NK-92 treated with Interleukin-12 subunit alpha and Interleukin-12 subunit beta, amount 100 ng/mL, for 24 hours (cell line): Measurements from ENCODE around the gene HHATL.
"Not testable (repeated sequence)": the region's sequence is repeated elsewhere in the genome, so short reads cannot be mapped to it uniquely, and the experiment has no call there.

Experiments used
- DNase-seq: peaks from one replicate; lab custom pipeline; 2025; lab: John Stamatoyannopoulos, UW

HHATL gene

DNA sequence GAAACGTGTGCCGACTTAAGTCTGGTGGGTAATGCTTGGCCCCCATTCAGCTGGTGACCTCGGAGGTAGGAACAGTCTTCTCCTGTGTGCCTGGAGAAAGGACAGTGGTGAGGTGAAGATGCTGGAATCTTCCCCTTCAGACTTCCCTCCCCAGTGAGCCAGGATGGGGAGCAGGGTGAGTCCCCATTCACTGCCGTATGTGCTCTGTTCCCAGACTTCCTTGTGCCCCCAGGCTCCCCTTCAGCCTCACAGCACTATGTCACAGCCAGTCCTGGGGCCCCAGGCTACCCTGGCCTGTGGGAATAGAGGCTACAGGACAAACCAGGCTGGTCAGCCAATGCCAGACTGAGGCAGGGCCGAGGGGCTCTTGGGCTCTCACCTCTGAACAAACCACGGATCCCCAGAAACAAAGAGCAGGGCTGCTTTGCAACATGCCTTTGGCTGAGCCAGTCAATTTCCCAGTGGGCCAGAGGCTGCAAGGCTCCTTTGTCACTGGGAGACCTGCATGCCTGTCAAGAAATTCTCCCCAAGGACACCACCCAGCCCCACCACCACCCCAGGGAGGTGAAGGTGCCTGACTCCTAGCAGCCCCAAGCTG, 31.8 kb upstream of the HHATL start:
- no peak for DNase-seq

GRCh38 chr3:42733501-42734262, 31.1 kb upstream of the HHATL start:
- no peak for DNase-seq

DNA sequence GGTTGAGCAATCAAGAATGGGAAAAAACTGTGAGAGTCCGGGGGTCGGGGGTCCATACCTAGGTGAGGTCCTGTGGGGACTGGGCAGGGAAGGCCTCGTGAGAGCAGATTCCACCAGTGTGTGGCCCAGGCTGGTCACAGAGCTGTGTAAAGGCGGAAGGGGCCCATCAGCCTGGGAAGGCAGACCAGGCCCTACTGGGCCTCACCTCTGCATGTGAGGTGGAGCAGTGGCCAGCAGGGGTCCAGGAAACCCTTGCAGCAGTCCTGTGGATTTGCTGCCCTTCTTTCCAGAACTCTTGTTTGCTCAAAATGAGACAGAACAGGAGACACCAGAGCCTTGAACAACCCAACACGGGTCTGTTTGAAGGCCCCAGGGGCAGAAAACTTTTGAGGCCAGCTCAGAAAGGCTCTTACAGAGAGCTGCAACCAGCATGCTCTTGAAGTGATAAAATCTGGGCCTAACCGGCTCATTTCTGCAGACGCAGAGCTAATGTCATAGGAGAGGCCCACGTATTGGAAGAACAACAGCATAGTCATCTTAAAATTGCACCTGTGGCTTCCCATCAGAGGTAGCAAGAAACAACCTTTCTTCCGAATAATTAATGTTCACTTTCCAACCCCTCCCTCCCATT, 30.3 kb upstream of the HHATL start:
- no peak for DNase-seq

- DNase-seq: no peak
Observed at GRCh38 chr3:42732196-42732828, 29.7 kb upstream of the HHATL start.

DNA sequence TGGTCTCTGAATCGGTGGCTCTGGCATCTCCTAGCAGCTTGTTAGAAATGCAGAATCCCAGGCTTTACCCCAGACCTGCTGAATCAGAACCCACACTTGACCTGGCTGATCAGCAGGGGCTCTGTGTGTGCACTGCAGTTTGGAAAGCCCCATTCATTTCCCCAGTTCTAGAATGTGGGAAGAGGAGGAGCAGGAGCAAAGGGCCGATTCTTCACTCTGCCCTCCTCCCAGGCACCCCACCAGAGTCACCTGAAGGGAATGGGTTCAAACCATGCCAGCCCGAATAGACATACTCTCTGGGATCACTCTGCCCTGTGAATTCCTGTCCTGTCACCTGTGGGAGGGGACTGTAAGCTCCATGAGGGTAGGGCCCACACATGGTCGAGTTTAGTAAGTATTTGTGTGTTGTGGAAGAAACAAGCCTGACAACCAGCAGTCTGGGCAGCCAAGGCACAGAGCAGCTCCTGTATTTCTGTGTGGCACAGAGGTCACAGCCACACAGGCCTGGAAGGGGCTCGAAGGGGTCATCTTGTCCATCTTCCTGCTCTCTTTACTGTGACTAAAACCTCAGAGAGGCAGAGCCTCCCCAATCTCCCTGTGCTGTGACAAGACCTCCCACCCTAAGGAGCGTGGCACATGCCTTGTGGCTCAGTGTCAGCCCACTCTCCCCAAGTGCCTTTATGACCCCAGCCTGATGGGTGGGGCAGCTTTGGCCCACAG, 29.0 kb upstream of the HHATL start:
- no peak for DNase-seq

DNA sequence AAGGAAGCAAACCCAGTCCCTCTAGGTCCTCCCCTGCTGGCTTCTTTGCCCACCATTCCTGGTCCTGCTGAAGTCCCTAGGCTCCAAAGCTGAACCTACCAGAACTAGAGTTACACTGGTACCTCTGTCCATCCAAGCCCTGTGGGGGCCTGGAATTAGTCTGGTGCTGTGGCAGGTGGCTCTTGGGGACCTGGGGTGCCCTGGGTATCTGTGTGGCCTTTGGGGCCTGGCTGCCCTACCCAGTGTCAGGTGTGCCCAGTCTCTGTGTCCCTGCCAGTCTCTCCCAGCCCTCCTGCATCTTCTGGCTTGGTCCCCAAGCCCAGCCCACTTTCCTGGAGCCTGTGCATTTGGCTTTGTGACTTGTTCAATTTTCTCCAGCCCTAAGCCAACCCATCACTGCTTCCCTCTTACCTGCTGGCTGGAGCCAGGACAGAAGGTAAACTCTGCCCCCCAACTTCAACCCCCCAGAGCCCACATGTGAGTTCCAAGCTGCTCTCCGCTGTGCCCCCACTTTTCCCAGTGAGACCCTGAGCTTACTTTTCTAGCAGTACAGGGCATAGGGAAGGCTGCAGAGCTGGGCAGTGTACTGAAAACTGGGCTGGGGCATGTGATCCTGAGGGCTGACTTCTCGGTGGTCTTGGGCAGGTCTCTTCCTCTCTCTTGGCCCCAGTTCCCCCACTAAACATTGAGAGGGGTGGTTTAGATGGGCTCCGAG, 28.3 kb upstream of the HHATL start:
- no peak for DNase-seq

GRCh38 chr3:42730294-42730693, 27.7 kb upstream of the HHATL start:
- no peak for DNase-seq

DNA sequence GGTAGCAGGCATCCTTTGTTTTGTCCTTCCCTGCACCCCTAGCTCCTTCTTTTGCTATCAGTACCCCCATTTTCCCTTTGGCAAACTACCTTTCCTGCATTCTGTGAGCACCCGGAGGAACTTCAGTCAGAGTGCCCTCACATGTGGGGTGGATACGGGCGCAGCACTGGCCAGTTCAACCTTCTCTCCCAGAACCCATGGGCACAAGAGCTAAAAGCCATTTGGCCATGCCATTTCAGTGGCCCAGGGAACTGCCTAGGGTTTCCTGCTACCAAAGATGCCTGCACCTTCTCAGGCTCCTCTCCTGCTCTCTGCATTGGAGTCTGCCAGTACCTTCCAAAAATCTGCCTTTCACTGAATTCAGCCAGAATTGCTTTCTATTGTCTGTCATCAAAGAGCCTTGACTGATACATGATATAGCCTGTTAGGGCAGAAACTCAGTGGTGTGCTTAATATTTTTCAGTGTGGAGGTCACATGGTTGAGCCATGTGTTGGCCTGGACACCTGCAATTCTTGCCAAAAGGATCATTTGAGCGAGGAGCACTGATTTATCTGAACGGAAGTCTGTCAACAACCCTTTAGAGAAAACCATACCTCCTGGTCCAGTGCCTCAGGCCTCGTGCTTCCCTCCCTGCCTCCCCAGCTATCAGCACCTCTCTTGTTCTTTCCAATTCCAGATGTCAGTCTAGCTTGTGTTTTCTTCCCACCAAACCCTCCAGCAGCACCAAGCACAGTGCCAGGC, 27.0 kb upstream of the HHATL start:
- no peak for DNase-seq

DNA sequence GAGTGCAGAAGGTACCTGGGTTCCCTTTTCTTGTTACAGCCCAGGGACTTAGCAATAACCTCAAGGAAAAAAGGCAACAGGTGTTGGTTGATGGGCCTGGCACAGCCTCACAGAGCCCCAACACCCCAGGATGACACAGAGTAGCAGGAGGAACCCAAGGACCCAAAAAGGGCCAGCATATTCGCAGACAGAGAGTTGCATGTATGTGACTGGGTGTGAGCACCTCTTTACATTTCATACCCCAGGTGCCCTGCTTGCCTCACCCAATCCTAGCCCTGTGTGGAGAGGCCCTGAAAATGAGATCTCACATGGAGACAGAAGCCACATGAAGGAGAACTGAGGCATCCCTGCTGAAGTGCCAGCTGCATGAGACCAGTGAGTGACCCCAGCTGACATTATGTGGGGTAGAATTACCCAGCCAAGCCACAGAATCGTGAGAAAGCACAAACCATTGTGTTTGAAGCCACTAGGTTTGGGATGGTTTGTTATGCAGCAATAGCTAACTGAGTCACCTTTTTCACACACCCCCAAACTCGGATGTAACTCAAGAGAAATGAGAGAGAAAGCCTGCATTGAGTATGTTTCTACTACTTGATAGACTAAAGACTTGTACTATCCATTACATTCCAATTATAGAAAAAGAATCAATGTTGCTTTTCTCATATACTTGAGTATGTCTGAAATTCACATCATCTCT, 26.2 kb upstream of the HHATL start:
- DNase-seq: no peak

DNA sequence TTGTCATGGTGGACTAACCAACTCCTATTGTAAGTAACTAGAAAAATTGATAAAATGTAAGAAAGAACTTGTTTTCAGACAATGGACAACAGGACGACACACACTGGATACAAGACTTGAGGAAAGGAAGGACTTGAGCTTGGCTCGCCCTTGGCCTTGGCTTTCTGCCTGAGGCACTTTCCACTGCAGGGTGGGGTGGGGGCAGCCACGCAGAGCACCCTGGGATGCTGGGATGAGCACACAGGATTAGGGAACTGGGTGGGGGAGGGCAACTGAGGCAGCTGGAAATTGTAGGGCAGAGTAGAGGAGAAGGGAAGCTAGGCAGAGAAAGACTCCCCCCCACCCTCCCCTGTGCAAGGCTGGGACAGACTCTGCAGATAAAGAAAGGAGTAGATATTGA, 25.5 kb upstream of the HHATL start:
- DNase-seq: no peak

- DNase-seq: no peak
Observed at GRCh38 chr3:42725454-42725853, 22.9 kb upstream of the HHATL start.

DNA sequence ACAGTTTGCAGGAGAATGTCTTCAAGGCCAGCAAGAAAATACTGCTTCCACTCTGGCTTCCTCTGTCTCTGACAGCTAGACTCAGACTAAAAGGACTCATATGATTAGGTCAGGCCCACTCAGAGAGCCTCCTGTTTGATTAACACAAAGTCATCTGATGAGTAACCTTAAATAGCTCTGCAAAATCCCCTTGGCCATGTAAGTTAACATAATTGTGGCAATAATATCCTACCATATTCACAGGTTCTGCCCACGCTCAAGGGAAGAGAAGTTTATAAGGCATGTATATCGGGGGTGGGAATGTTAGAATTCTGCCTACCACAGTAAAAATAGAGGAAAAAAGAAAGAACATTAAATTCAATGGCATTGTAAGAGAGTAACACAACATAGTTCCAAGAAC, 20.6 kb upstream of the HHATL start:
- DNase-seq: no peak

GRCh38 chr3:42722442-42722841, 19.8 kb upstream of the HHATL start:
- not testable (repeated sequence) for DNase-seq

DNA sequence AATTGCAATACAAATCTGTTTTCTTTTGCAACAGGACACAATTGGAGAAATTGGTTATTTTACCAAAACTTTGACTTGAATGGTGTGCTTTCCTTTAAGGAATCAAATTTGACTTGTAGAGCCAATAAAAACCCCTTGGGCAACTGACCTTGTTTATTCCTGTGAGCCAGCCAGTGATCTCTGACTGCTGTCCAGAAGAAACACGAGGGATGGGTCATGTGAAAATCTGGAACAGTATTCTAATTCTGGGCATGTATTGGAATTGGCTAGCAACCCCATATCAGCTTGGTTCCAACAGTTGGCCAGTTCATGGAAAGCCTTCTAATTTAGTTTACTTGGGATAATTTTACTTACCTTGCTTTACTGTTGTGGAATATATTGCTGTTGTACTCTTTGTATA, 19.1 kb upstream of the HHATL start:
- no peak for DNase-seq

DNA sequence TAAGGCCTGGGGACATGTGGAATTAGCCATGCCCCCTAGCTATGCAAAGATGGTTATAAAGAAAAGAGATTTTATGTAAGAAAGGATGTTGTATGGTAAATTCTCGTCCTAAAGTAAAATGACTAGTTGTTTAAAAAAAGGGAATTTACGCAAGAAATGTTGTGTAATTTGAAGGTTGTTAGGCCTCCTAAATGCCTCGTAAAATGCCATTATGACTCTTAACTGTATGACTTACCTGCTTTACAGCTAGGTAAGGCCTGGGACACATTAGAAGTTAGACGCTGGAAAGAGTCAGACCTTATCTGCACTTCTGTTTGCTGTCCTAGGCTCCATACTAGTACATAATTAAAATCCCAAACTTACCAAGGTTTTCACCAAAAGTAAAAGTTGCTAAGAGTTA, 17.5 kb upstream of the HHATL start:
- no peak for DNase-seq

GRCh38 chr3:42719002-42719401, 16.4 kb upstream of the HHATL start:
- DNase-seq: no peak

DNA sequence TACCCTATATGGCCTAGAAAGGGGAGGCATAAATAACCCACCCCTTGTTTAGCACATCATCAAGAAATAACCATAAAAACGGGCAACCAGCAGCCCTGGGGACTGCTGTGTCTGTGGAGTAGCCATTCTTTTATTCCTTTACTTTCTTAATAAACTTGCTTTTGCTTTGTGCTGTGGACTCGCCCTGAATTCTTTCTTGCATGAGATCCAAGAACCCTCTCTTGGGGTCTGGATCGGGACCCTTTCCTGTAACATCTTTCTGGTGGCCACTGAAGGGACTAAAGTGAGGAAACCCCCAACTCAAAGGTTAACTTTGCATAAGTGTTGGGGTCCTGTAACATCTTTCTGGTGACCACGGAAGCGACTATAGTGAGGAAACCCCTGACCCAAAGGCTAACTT, 15.7 kb upstream of the HHATL start:
- no peak for DNase-seq

DNA sequence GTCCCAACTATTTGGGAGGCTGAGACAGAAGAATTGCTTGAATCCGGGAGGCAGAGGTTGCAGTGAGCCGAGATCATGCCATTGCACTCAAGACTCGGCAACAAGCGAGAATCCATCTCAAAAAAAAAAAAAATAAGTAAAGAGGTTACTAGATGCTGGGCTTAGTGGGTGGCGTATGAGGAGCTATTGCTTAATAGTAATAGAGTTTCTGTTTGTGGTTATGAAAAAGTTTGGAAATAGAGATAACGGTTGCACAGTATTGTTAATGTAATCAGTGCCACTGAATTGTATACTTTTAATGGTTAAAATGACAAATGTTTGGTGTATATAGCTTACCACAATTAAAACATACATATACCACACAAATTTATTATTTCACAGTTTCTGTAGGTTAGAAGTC, 14.7 kb upstream of the HHATL start:
- DNase-seq: no peak

DNA sequence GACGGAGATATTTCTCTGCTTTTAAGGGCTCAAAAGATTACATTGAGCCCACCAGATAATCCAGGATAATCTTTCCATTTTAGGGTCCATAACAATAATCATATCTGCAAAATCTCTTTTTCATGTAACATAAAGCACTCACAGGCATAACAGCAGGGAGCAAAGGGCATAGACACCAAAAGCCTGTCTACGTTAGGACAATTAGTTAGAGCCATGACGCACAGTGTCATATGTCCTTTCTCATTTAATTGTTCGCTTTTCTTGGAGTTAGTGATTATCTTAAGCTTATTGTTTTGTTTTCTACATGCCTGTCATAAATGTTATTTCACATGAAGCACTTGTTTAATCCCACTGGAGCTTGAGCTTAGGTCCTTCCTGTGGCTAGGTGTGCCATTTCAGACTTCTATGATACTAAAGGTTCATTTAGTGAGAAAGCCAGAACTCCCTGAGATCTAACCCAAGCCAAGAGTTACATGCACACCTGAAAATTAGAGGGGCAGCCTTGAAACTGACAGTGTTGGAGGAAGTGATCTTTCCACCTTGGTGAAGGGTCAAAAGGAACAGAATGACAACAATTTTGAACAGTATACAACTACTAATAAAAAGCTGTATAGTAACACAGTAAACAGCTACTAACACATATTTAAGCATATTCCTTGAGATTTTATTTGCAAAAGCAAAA, 11.7 kb upstream of the HHATL start:
- no peak for DNase-seq

- DNase-seq: no peak
Observed at GRCh38 chr3:42713747-42714146, 11.1 kb upstream of the HHATL start.
